Endothelial cell (in vitro differentiated cells): ENCODE measurements around the gene CXADR. TPM values are rescaled to one million over a fixed set of nuclear protein-coding genes. Genes with fewer than 3 reads are reported as not detected.

Experiments used
- DNase-seq: peaks from one replicate; pipeline ENCODE4 v3.0.0; 2021; ENCODE audit warnings: low spot score
- H3K27ac Mint-ChIP-seq: one replicate; pipeline ENCODE4 v1.8.0; 2021; ENCODE audit warnings: mixed read lengths, inconsistent platforms; ENCODE audit not compliant: unreplicated experiment
- H3K27me3 Mint-ChIP-seq: one replicate; pipeline ENCODE4 v1.8.0; 2021; ENCODE audit warnings: mild to moderate bottlenecking, moderate library complexity, mixed read lengths, inconsistent platforms; ENCODE audit not compliant: unreplicated experiment
- H3K36me3 Mint-ChIP-seq: one replicate; pipeline ENCODE4 v1.8.0; 2021; ENCODE audit warnings: mild to moderate bottlenecking, low read depth, mixed read lengths, inconsistent platforms; ENCODE audit not compliant: unreplicated experiment
- H3K4me1 Mint-ChIP-seq: one replicate; pipeline ENCODE4 v1.8.0; 2021; ENCODE audit warnings: mild to moderate bottlenecking, mixed read lengths, inconsistent platforms; ENCODE audit not compliant: unreplicated experiment
- H3K4me3 Mint-ChIP-seq: one replicate; pipeline ENCODE4 v1.8.0; 2021; ENCODE audit warnings: mild to moderate bottlenecking, mixed read lengths, inconsistent platforms; ENCODE audit not compliant: unreplicated experiment
- H3K9me3 Mint-ChIP-seq: one replicate; pipeline ENCODE4 v1.8.0; 2021; ENCODE audit warnings: mixed read lengths, inconsistent platforms; ENCODE audit not compliant: unreplicated experiment
- CTCF ChIP-seq: fragments of 200-600 bp; sonication (generic); IDR thresholded peaks from one replicate; pipeline ENCODE4 v1.5.0; 2021; ENCODE audit warnings: antibody characterized with exemption; ENCODE audit not compliant: unreplicated experiment
- total RNA-seq: library from RNA; stranded (reverse); fragmentation: NEBNext Ultra II Directional; extraction: Animal tissue kit (Norgen Biotek cat#: 25700); gene quantifications from one replicate; pipeline ENCODE4 v1.2.1, GENCODE V29; 2021; ENCODE audit not compliant: unreplicated experiment

The CXADR gene
- total RNA-seq, 1 donor from 2014 or later: 19.4 TPM

GRCh38 chr21:17550671-17551308, 37.9 kb downstream of the CXADR start:
- Mint-ChIP-seq H3K9me3 (no peaks in the 10 kb centered on the region), H3K36me3 (no peaks in the 10 kb centered on the region), H3K4me1 (peaks cover 4% of the 10 kb centered on the region), H3K27ac (no peak overlapping the region), H3K4me3 (no peak overlapping the region), H3K27me3 (peaks cover 2% of the 10 kb centered on the region)
- no peak for DNase-seq
- no peak for TF ChIP-seq CTCF

- no peak overlapping the region for H3K4me3 Mint-ChIP-seq
- no peaks in the 10 kb centered on the region for H3K36me3 Mint-ChIP-seq
- no peak for DNase-seq
- H3K9me3 Mint-ChIP-seq: no peaks in the 10 kb centered on the region
- H3K27ac Mint-ChIP-seq: no peak overlapping the region
- peaks cover 2% of the 10 kb centered on the region for H3K27me3 Mint-ChIP-seq
- TF ChIP-seq CTCF: no peak
- H3K4me1 Mint-ChIP-seq: peaks cover 4% of the 10 kb centered on the region
Measured at GRCh38 chr21:17552410-17552809, 39.6 kb downstream of the CXADR start.

- Mint-ChIP-seq H3K4me3 (no peak overlapping the region), H3K9me3 (no peaks in the 10 kb centered on the region), H3K27me3 (peaks cover 2% of the 10 kb centered on the region), H3K36me3 (no peaks in the 10 kb centered on the region), H3K27ac (no peak overlapping the region), H3K4me1 (peaks cover 4% of the 10 kb centered on the region)
- no peak for DNase-seq
- TF ChIP-seq CTCF: no peak
Measured at GRCh38 chr21:17554120-17554519, 41.3 kb downstream of the CXADR start.

DNA sequence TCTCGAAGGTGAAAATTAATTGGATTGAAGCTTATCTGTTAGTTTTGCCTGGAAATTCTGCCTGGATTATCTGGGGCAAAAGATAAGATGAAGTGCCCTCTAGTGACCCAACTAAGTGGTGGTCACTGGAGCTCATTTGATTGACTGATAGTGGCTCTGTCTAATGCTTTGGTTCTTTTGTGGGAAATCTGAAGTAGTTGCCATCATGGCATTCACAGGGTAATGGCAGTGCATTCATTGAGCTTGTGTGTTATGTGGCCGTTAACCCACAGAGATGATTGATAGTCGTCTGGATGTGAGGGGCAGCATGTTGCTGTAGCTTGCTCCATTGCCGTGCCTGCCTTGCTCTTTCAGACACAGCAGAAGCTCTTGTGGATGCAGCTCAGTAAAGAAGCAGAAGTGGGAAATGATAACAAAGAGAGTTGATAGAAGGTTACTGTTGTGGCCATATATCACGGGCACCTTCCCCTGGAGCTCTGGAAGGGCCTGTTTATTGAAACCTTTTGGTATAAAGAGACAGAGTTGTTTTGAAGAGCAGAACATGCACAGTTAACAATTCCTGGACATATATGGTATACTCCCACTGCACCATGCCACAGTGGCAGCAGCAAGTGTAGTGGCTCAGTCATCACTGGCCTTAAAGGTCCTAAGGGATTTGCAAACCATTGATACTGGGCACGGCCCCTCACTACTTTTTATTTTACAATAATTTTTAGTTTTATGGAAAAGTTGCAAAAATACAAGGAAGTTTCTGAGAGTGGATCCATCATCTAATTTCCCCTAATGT, 42.0 kb downstream of the CXADR start:
- peak; percentile 6 for DNase-seq
- Mint-ChIP-seq H3K9me3 (no peaks in the 10 kb centered on the region), H3K4me3 (no peak overlapping the region), H3K36me3 (no peaks in the 10 kb centered on the region), H3K27me3 (peaks cover 2% of the 10 kb centered on the region), H3K4me1 (peaks cover 4% of the 10 kb centered on the region), H3K27ac (no peak overlapping the region)
- TF ChIP-seq CTCF: peak; percentile 30

DNA sequence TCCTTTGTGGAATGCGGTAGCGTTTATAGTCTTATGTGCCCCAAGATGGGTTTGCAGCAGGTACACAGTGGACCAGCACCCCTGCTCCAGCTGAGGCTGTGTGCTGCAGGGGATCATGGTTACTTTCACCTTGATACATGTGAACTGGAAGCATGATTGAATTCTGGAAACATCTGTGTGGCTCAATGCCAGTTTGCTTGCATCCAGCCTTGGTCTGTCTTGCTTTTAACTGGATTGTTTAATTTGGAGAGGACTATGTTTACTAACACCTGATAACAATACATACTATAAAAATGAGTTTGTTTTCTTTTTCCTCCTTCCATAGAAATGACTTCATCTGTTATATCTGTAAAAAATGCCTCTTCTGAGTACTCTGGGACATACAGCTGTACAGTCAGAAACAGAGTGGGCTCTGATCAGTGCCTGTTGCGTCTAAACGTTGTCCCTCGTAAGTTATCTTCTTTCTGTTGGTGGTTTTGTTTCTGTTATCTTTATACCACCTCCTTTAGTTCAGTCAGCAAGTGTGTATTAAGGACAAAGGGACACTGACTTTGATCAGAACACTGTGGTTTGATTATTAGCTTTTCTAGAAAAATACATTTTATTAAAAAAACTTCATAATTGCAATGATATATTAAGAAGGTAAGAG, 47.7 kb downstream of the CXADR start:
- Mint-ChIP-seq H3K9me3 (no peaks in the 10 kb centered on the region), H3K36me3 (no peaks in the 10 kb centered on the region), H3K27ac (no peak overlapping the region), H3K4me3 (no peak overlapping the region), H3K4me1 (no peaks in the 10 kb centered on the region), H3K27me3 (no peaks in the 10 kb centered on the region)
- no peak for DNase-seq
- no peak for TF ChIP-seq CTCF
